GM21528 (cell line): ENCODE measurements around the gene ACTN4.

Source experiments
- ATAC-seq: cut with Tn5 transposase; IDR thresholded peaks from one replicate; pipeline ENCODE4 v1.9.1; 2021; ENCODE audit warnings: mild to moderate bottlenecking, moderate library complexity; ENCODE audit not compliant: unreplicated experiment, low FRiP score

The ACTN4 gene

GRCh38 chr19:38676878-38677646, 29.6 kb downstream of the ACTN4 start:
- no peak for ATAC-seq

GRCh38 chr19:38678217-38678890, 30.9 kb downstream of the ACTN4 start:
- no peak for ATAC-seq

DNA sequence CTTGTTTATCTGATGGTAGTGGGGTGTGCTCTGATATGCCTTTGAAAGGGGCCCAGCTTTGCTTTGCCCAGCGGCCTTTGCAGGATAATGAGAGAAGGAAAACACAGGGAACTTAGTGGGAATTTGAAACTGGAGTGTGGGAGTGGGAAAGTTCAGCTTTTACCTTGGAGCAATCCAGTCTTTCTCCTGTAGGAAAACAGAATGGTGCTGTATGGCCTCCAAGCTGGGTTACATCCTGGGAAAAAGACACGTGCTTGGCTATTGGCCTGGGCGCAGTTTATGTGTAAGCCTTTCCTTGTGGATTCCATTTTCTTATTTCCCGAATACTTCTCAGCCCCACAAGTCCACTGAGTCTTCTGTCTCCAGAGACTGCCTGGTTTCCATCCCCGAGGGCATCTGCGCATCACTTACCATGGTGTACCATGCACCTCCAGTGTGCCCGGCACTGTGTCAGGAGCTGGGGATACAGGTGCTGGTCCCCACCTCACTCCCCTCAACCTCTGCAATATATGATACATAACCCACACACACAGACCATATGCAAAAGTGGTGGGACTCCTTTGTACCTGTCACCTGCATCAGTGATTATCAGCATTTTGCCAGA, 31.5 kb downstream of the ACTN4 start:
- no peak for ATAC-seq

- ATAC-seq, result no peak
Measured at GRCh38 chr19:38679839-38680238, 32.4 kb downstream of the ACTN4 start.

DNA sequence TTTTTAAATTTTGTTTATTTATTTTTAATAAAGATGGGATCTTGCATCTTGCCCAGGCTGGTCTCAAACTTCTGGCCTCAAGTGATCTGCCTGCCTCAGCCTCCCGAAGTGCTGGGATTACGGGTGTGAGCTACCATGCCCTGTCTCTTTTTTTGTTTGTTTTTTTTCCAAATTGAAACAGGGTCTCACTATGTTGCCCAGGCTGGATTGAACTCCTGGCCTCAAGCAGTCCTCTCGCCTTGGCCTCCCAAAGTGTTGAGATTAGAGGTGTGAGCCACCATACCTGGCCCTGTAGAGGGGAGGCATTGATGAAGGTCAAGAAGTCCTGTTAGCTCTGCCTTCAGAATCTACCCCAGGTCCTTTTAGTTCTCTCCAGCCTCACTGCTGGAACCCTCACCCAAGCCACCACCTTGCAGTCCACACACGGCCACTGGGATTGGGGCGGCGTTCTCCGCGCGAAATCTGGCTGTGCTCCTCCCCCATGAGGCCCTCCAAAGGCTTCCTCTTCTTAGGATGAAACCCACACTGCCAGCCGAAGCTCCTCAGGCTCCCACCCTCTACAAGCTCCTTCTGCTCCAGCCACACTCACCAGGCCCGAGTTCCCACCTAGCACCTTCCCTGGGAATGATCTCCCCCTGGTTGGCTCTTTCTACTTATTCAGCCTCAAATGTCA, 34.9 kb downstream of the ACTN4 start:
- ATAC-seq, result no peak

DNA sequence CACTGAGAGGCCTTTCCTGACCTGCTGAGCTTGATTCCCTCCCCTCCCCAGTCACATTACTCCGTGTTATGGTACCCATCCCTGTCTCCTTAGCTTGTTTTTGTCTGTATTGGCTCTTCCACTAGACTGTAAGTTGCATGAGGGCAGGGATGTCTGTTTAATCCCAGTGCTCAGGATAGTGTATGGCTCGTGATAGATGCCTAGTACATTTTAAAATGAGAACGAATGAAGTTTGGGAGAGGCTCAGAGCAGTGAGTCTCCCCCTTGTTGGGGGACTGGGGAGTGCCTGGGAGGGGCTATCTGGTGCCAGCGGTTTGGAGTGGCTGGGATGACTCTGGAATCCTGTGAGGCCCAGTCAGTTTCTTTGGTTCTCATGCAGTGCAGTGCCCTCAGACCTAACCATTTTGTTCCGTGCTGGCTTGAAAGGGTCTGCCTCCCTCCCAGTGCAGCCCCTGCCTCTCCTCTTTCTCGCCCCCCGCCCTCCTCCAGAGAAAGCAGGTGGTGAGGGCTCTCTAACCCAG, 35.5 kb downstream of the ACTN4 start:
- ATAC-seq, result no peak

GRCh38 chr19:38683393-38684077, 36.1 kb downstream of the ACTN4 start:
- no peak for ATAC-seq

DNA sequence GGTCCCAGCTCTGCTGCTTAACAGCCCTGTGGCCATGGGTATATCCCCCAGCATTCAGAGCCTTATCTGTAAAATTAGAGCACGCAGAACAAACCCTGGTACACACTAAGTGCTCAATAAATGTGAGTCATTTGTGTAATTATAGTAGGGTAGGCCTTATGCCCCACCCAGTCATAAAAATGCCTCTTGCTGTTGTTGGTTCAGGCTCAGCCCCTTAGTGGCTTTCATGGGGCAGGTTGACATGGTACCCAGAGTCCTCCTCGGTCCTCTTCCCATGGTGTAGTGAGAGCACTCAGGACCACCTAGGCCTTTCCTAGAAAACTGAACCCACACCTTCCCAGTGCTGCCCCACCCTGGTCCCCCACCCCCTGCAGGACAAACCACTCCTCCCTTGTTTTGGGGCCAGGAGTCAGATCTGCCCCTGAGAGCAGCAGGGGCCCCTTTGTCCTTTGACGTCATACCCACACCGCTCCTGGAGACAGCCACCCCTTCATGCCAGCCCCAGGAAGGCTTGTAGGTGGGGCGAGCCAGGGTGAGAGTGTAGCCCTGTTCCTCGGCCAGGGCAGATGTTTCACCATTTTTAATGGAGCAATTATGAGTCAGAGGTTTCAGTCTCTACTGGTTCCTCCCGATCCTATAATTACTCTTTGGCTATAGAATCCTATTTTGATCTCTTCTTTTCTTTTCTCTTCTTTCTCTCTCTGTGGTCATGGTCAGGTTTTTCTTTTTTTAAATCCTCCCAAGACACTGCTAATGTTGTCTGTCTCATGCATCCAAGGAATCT, 36.8 kb downstream of the ACTN4 start:
- ATAC-seq, result no peak

- no peak for ATAC-seq
Measured at GRCh38 chr19:38684862-38685665, 37.6 kb downstream of the ACTN4 start.

DNA sequence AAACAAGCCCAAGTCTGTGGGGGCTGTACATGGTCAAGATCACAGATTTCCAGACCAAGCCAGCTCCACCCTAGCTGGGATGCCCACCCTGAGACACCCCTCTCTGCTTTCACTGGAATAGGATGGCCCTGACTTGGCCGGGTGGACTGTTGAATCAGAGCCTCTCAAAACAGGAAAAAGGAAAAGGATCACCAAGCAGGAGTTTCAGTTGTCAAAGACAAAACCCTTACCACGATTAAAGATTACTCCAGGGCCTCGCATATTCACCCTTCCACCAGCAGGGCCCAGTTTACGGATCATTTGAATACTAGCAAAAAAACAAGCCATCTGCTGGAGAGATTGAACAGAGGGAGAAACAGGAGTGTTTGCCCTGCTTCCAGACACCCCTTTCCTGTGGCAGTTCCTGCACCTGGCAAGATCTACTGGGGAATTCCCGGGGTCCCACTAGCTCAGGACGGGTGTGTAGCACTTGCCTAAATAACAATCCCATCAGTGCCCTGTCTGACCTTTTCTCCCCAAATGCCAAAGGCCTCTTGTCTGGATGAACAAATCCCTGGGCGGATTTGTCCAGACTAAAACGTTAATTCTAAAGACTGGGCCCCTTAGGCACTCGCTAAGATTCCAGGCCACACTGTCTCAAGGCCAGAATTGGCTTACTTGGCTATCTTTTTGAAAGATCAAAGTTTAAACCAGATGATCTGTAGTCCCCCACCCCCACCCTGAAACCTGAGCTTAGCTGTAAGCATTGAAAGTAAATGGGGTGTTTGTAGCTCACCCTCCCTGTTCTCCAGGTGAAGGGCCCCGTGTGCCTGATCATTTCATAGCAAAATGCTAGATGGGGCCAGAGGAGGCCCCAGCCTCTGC, 38.4 kb downstream of the ACTN4 start:
- no peak for ATAC-seq

DNA sequence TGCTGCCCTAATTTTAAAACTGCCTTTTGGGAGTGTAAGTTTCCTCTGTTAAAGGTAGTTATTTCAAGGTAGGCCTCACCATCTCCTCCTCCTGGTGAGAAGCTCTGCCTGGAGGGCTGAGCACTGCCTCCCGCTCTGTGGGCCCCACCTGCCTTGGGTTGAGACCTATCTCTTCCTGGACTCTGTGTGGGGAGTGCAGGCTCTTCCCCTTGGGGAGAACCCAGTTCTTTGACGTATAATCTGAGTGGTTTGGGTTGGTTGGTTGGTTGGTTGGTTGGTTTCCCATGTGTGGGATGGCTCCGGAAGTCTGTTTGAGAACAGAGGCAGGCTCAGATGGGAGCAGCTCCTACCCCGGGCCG, 39.1 kb downstream of the ACTN4 start:
- ATAC-seq, result no peak

DNA sequence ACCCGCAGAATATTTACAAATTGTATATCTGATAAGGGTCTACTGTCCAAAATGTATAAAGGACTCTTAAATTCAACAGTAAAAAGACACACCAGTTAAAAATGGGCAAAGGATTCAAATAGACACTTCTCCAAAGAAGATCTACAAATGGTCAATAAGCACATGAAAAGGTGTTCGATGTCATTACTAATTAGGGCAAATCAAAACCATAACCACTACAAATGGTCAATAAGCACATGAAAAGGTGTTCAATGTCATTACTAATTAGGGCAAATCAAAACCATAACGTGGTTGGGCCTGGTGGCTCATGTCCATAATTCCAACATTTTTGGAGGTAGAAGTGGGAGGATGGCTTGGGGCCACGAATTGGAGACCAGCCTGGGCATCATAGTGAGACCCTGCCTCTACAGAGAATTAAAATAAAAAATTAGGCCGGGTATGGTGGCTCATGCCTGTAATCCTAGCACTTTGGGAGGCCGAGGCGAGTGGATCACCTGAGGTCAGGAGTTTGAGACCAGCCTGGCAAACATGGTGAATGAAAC, 40.5 kb downstream of the ACTN4 start:
- ATAC-seq, result no peak

DNA sequence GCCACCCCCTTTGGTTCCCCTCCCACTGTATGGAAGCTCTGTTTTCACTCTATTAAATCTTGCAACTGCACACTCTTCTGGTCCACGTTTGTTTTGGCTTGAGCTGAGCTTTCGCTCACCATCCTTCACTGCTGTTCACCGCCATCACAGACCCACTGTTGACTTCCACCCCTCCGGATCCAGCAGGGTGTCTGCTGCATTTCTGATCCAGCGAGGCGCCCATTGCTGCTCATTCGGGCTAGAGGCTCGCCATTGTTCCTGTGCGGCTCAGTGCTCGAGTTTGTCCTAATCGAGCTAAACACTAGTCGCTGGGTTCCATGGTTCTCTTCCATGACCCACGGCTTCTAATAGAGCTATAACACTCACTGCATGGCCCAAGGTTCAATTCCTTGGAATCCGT, 42.7 kb downstream of the ACTN4 start:
- ATAC-seq, result no peak

DNA sequence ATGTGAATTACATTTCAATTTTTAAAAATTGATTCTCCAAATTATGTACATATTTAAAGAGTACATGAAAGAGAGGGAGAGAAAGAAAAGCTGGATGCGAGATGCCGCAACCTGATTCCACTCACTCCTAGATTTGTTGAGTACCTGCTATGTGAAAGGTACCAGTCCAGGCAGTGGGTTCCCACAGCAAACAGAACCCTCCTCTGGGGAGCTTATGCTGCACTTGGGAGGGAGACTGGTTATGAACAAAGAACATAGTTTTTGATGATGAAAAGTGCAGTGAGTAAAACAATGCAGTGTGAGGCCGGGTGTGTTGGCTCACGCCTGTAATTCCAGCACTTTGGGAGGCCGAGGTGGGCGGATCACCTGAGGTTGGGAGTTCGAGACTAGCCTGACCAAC, 43.4 kb downstream of the ACTN4 start:
- no peak for ATAC-seq

DNA sequence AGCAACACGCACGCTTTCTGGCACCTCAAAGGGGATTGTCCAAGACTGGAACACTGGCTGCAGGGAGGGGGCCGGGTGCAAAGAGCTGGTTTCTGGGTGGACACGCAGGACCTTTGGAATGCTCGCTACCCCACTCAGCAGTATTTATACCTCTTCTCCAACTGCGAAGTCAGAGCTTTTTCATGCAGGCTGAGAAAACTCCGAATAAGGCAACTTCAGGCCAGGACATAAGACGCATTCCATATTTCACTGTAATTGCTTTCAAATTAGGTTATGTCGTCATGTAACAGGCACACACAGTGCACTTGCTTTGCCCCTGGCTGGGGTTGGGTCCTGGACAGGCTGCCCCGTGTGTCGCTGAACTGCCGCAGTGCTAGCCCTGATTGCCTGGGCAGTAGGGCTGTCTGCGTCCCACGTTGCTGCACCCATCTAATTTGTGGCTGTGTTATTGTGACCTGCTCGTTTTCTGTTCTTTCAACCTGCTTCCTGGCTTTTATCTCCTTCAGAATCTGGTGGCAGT, 44.5 kb downstream of the ACTN4 start:
- ATAC-seq, result no peak

DNA sequence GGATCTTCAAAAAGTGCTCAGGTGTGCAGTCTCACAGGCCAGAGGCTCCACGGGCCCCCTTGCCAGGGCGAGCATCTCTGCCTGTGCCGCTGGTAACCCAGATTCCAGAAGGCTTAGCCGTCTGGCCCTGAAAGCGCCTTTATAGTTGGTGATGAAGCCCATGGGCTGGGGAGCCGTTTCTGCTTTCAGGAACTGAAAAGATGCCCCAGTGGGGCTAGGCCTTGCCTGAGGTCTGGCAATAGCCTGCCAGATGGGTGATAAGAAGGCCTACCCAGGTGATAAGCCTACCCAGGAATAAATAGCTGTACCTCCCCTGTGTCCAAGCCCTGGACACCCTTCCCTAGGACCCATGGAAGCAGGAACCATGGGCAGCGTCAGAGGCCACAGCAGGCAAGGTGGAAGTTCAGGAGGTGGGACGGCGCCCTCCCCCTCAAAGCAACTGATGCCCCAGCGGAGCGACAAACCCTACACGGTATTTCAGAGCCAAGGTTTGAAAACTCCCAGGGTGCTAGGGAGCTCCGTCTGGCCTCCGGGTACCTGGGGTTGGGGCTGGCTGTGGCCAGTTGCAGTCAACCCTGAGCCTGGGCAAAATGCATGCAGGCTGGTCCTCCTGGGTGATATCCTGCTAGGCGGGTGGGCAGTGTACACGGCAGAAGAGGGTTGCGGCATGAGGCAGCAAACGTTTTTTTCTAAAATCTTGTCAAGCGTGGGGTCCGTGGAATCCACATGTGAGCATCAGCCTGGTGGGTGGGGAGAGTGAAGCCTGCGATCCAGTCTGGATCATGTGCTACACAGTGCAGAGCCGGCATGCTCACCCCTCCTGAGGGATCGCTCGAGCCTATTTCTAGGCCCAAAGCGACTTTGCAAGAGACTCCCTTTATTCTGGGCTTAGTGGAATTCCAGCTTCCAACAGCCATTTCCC, 45.3 kb downstream of the ACTN4 start:
- ATAC-seq, result no peak
